Caki2 (cell line): Measurements from ENCODE around the gene COL2A1. TPM values are rescaled to one million over a fixed set of nuclear protein-coding genes. Genes with fewer than 3 reads are reported as not detected.

ENCODE experiments used
- DNase-seq: peaks from one replicate; pipeline ENCODE4 v3.0.0-alpha.2; 2015; ENCODE audit warnings: low read depth
- in situ Hi-C: cut with HindIII; loops from 2 replicates; pipeline ENCODE4 v1.10.0; 2016; ENCODE audit warnings: low sequenced_read_pairs, low pct_unique_long_range_greater_than_20kb, mixed read lengths
- total RNA-seq: library from RNA; depleted of rRNA; stranded (reverse); fragments of >200 nt; shearing (Covaris generic); gene quantifications from 2 replicates; pipeline ENCODE4 v1.2.3, GENCODE V29; 2014; ENCODE audit warnings: low replicate concordance; rRNA removed

Gene COL2A1
- not detected in 2 replicates for total RNA-seq

- in situ Hi-C loops, result no loop called here
- no peak for DNase-seq
These were observed at the start of gene COL2A1 for GRCh38 chr12:48004053-48004941. COL2A1 (minus strand) TSS chr12:48004476; CDS start chr12:48004321, 155 bp downstream.

- in situ Hi-C loops, result no loop called here
- no peak for DNase-seq
These were observed 49.6 kb upstream of the COL2A1 start for GRCh38 chr12:48053883-48054282.

- no peak for DNase-seq
- in situ Hi-C loops, result no loop called here
These were observed 48.8 kb upstream of the COL2A1 start for GRCh38 chr12:48053122-48053521.

GRCh38 chr12:48051681-48052080, 47.4 kb upstream of the COL2A1 start:
- in situ Hi-C loops, result no loop called here
- no peak for DNase-seq

- DNase-seq, result no peak
- in situ Hi-C loops, result no loop called here
These were observed 45.9 kb upstream of the COL2A1 start for GRCh38 chr12:48050174-48050573.

- in situ Hi-C loops, result no loop called here
- DNase-seq, result no peak
These were observed 41.8 kb upstream of the COL2A1 start for GRCh38 chr12:48045965-48046518.

GRCh38 chr12:48045061-48045846, 41.0 kb upstream of the COL2A1 start:
- DNase-seq, result no peak
- in situ Hi-C loops, result no loop called here

- DNase-seq, result no peak
- in situ Hi-C loops, result no loop called here
These were observed 40.1 kb upstream of the COL2A1 start for GRCh38 chr12:48044396-48044795.

GRCh38 chr12:48043771-48044170, 39.5 kb upstream of the COL2A1 start:
- DNase-seq, result no peak

GRCh38 chr12:48041591-48042423, 37.5 kb upstream of the COL2A1 start:
- no peak for DNase-seq
- in situ Hi-C loops, result no loop called here

More at GRCh38 chr12:48043771-48044170, 39.5 kb upstream of the COL2A1 start:
- in situ Hi-C loops, result no loop called here

- DNase-seq, result no peak
- in situ Hi-C loops, result no loop called here
These were observed 36.1 kb upstream of the COL2A1 start for GRCh38 chr12:48040354-48040753.

- in situ Hi-C loops, result no loop called here
- no peak for DNase-seq
These were observed 34.9 kb upstream of the COL2A1 start for GRCh38 chr12:48039151-48039550.

GRCh38 chr12:48038085-48038484, 33.8 kb upstream of the COL2A1 start:
- DNase-seq, result no peak
- in situ Hi-C loops, result no loop called here

- in situ Hi-C loops, result no loop called here
- no peak for DNase-seq
These were observed 33.1 kb upstream of the COL2A1 start for GRCh38 chr12:48037267-48037915.

GRCh38 chr12:48036818-48037217, 32.5 kb upstream of the COL2A1 start:
- no peak for DNase-seq
- in situ Hi-C loops, result no loop called here

- DNase-seq, result no peak
- in situ Hi-C loops, result no loop called here
These were observed 30.8 kb upstream of the COL2A1 start for GRCh38 chr12:48034835-48035805.

- in situ Hi-C loops, result no loop called here
- DNase-seq, result no peak
These were observed 29.2 kb upstream of the COL2A1 start for GRCh38 chr12:48033451-48033850.
